GM19395 (cell line): Measurements from ENCODE around the gene AEN.

Experiments used
- ATAC-seq: cut with Tn5 transposase; IDR thresholded peaks from one replicate; pipeline ENCODE4 v1.9.1; 2021; ENCODE audit warnings: mild to moderate bottlenecking, moderate library complexity; ENCODE audit not compliant: unreplicated experiment

The AEN gene, protein sequence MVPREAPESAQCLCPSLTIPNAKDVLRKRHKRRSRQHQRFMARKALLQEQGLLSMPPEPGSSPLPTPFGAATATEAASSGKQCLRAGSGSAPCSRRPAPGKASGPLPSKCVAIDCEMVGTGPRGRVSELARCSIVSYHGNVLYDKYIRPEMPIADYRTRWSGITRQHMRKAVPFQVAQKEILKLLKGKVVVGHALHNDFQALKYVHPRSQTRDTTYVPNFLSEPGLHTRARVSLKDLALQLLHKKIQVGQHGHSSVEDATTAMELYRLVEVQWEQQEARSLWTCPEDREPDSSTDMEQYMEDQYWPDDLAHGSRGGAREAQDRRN

DNA sequence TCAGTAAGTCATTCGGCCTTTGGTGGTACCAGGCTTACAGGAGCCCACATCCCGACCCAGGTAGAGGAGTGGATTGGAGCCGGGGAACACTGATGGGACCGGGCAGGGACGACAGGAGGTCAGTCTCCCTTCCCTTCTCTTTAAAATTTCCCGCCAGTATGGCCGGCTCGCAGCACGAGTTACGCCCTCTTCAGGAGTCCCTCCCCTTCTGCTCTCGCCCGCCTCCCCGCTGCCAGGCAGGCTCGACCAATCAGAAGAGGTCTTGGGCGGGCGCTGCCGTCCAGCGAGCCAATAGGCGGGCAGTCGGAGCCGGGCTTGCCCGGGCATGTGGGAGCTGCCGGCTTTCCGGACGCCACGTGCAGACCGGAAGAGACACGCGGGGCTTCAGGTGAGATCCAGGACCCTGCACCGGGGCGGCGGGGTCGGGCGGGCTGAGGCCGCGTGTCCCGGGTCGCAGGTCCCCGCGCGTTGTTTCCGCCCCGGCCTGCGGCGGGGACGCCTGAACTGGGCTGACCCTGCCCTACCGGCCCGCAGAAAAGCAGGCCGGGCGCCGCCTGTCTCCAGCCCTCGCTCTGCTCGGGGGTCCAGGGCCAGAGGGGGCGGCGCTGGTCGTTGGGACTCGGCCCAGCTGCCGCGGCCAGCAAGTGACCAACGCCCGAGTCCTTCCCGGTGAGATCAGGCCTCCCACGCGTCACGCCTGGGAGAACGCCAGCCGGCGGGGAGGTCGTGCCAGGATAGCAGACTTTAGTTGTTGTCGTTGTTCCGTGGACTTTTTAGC lies at the start of gene AEN:
Gene AEN, plus strand, starts transcription at position 346 of the 778 bp plus-strand sequence. CDS start 4,870 bp downstream, outside the sequence.
- peak; percentile 94 for ATAC-seq

DNA sequence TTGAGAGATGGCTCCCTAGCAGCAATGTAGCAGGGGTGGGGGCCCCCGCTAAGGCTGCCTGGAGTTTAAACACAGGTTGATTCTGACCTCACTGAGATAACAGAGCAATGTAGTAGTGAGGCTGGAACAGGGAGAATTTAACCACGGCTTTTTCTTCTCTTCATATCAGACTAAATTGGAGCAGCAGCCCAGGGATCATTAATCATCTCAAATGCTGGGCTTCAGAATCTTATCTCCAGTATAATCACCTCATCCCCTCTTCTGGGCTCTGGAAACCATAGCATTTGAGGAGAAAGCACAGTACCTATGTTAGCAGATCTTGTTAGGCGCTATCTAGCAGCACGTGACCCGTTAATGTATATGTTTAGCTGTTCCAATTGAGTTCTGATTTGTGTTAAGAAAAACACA lies 49.3 kb upstream of the AEN start:
- no peak for ATAC-seq

DNA sequence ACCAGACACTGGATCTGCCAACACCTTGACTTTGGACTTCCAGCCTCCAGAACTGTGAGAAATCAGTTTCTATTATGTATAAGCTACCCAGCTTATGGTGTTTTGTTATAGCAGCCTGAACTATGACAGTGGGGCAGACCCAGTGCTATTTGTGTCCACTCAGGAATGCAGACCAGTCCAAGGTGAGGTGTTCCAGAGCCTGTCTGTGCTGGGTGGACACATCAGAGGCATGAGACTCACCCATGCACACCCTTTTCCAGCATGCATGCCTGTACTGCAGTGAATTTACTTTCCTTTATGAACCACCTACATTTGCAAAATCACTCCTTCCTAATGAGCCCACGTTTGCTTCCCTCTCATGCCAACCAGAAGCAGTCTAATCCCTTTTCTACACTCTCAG lies 47.1 kb upstream of the AEN start:
- ATAC-seq = no peak

DNA sequence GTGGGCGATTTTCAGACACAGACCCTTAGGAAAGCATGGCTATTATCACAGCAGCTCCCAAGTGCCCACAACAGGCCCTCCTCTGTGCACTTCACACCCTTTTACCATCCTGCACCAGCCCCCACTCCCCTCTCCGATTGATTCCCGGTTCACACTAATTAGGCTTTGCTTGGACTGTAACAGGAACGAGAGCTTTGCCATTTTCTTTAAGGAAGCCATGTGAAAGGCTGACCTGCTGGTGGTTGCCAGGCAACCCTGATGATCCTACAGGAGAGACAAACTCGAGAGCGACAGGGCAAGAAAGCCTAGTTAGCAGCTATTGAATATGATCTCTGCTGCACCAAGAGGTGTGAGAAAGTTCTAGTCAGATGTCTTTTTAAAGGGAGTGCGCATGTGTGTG lies 46.5 kb upstream of the AEN start:
- no peak for ATAC-seq

DNA sequence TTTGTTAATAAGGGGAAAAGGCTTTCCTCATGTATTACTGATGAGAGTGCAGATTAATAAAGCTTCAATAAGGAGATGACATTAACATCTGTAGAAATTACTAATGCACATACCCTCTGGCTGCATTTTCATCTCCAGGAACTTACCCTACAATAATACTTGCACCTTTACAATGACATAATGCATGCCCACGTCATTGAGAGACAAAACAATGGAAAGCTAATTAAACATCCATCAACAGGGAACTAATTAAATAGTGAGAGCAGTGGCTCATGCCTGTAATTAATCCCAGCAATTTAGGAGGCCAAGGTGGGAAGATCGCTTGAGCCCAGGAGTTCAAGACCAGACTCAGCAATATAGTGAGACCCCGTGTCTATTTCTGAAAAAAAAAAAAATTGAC lies 41.8 kb upstream of the AEN start:
- no peak for ATAC-seq

DNA sequence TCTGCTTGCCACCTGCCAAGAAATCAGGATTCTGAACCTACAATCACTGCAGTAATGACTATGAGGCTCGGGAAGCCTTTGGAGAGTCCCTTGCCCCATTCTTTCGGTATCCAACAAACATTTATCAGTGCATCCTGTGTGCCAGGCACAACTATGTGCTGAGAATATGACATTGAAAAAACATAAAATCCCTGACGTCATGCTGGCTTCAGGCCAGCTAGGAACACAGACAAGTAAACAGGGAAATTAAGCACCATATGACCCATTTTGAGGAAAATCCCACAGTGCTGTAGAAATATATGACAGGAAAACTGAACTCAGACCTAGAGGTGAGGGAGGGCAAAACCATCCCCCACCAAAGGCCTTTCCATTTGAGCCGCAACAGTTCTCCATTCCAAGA lies 40.6 kb upstream of the AEN start:
- ATAC-seq = no peak

DNA sequence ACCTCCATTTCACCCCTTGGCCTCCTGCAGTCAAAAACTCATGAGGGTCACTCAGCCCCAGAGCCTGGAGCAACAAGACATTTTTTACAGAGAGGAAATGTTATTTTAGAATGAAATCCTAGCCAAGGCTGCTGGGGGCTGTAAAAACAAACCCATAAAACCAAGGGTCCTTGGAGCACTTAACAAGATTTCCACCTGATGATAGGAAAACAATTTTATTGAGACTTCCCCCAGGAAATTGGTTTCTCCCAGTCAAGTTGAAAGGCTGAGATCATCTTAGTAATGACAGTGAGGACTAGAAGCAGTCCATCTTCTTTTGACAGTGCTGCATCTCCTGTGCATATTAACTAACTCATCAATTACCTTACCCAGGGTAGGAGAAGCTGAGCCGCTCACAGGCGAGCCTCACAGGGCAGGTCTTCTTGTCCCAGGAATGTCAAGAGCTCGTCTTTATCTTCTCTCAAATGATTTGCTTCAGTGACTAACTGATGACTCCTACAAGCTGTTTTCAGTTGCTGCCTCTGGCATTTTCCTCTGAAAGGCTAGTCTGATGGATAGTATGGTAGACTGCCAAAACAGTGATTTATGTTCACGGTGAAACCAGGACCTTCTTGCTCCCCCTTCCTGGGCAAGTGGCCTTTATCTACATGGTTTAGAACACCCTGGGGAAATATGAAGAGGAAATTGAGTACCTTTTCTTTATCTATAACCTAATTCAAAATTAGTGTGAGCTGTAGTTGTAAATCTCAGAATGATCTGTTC lies 34.6 kb upstream of the AEN start:
- ATAC-seq = no peak

DNA sequence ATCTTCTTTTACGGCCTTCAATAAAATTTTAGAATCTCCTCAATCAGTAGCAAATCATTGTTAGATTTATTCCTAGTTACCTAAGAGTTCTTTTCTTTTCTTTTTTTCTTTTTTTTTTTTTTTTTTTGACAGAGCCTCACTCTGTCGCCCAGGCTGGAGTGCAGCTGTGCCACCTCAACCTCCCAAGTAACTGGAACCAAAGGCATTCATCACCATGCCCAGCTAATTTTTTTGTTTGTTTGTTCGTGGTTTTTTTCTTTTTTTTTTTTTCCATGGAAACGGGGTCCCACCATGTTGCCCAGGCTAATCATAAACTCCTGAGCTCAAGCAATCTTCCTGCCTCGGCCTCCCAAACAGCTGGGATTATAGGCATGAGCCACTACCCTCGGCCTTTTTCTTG lies 30.4 kb upstream of the AEN start:
- ATAC-seq = no peak

DNA sequence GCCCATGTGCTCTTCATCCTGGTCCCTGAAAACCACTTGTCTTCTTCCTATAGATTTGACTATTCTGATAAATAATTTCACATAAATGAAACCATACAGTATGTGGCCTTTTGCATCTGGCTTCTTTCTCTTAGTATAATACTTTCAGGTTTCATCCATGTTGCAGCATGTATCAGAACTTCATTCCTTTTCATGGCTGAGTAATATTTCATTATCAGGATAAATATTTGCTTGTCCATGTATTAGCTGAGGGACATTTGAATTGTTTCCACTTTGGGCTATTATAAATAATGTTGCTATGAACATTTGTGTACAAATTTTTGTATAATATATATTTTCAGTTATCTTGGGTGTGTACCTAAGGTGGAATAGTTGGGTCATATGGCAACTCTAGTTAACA lies 29.8 kb upstream of the AEN start:
- ATAC-seq = no peak

DNA sequence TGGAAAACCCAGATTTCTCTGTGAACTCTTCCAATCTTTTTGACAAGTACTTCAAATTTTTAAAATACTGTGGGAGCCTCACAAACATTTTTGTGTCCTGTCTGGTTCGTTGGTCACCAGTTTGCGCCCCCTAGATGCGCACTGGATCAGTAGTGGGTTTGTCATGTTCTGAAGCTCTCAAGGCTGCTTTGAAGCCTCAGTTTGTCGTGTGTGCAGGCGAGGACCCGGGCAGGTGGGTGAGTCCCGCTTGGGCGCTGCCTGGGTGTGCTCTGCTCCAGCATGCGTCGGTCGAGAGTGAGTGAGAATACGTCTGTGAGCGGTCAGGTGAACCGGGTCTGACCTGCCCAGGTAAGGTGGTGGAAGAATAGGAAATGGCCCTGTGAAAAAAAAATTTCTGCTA lies 17.3 kb upstream of the AEN start:
- no peak for ATAC-seq

DNA sequence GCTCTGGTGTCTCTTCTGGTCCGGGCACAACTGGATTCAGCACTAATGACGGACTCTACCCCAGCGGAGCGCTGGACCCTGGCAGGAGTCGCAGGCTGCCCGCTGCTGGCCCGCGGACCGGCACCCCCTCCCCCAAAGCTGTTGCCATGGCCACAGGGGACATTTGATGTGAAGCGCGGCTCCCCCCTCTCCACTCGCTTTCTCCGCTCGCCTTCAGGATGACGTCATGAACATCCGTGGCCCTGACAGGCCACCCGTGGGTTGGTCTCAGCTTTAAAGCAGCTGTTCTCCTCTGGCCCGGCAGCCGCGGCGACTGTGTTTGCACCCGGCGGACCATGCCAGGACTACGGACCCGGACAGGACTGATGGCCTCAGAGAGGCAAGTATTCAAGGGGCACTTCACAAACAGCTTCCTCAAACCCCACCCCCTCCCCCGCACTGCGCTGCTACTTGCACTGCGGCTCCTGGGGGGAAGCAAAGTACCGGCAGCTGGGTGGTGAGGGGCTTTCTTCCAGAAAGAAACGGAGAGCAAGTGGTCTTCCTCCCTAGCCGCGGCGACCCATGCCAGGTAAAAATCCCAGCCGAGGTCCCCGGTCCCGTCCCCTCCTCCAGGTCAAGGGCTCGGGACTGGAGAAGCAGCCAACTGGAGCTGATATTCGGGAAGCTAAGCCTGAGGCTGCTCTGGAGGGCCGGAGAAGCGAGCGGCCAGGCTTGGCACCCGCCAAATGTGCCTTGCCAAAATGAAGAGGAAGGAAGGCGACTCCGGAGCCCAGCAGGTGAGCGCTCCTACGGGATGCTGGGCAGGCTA lies 16.6 kb upstream of the AEN start:
- ATAC-seq = no peak

DNA sequence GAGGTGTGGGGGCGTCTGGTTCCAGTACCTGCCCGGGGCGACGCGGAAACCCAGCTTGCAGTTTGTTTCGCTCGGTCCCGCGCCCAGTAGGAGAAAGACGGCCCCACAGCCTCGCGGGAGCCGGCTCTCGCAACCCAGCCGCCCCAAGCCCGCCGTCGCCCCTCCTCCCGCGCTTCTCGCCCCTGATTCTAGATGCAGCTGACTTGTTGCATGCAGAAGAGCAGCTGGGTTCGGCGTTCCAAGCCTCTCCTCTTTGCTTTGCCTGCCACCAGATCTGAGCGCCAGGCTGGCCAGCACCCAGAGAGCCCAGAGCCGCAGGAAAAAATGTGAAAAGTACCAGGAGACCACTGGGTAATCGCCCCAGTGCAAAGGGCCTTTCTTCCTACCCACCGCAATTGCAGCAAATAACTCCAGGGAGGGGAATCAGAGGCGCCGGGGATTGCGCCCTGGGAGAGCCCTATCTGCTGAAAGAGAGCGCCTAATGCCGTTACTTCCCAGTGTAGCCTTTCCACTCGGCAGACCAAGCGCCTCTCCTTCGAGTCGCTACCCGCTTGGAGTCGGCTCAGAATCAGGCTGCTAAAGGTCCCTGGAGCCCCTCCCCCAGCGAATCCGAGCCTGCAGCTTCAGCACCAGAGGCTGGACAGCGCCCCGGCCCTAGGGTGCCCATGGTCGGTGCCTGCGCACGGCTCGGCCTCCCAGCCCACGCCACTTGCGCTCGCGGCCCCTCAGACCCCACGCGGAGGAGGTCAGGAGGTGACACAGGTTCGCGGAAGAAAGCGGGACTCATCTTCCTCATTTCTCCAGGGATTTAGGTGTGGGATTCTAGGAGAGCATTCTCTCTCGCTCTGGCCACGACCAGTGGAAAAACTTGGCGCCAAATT lies 15.7 kb upstream of the AEN start:
- ATAC-seq = no peak

DNA sequence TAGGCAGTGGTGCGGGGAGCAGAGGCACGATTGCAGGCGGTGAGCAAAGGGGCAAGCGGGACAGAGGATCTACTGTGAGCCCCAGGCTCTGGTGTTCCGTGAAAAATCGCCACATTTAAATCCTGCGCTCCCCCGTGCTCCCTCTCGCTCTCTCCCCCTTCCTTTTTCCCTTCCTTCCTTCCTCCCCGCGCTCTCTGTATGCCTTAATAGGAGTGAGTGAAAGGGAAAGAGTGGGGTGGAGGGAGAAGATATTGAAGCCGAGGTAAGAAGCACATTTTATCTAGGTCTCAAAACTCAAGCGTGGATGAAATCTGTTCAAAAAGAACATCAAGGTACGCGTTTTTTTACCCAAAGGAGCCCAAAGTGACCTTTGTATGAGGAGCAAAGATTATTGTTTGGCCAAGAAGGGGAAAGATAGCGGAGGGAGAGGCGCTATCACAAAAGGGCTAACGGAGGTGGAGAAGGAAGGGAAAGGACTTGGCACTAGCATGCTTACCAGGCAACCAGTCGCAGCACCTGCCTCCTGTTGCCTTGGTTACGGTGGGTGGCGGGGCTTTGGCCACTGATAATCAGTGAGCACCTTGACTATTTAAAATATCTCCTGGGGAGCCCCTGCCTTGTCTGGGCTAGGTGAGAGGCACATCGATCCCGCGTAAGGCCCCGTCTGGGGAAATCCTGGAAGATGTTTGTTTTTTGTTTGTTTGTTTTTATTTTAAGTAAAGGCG lies 14.9 kb upstream of the AEN start:
- ATAC-seq = no peak

DNA sequence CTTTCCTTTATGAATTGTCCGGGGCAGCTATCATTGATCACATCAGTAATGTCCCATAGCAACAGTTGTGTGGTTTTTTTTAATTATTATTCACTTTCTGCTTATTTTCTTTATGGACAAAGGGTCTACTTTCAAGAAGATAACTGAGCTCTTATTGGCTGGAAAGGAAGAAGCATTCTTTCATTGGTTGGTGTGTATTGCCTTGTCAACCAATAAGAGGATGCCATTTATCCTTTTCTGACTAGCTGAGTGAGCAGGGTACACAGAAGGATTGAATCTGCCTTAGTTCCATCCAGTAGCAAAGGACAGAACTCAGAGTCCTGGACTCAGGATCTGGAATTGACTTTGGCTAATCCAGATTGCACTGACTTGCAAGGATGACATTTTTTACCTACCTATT lies 13.2 kb upstream of the AEN start:
- no peak for ATAC-seq

DNA sequence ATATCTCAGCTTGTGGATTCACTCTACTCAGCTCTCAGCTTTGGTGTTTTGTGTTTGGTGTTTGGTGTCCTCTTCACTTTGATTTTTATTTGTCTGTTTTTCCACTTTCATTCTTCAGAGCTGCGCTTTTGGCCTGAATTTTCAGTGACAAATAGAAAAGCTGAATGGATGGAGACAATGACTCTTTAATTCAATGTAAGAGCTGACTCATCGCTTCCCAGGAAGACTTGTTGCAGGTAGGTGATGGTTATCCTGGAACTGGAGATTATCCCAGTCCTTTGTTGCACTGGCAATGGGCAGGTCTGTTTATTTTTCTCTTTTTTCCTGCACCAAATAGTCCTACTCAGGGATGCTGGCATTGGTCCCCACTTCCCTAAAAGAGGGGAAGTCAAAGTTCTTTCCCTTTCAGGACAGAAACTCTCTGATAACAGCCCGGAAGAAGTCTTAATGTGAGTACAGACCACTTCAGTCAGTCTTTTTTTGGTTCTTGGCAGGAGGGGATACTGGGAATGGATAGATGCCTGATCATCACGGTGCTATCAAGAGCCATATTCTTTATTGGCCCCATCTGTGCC lies 12.4 kb upstream of the AEN start:
- ATAC-seq = no peak

DNA sequence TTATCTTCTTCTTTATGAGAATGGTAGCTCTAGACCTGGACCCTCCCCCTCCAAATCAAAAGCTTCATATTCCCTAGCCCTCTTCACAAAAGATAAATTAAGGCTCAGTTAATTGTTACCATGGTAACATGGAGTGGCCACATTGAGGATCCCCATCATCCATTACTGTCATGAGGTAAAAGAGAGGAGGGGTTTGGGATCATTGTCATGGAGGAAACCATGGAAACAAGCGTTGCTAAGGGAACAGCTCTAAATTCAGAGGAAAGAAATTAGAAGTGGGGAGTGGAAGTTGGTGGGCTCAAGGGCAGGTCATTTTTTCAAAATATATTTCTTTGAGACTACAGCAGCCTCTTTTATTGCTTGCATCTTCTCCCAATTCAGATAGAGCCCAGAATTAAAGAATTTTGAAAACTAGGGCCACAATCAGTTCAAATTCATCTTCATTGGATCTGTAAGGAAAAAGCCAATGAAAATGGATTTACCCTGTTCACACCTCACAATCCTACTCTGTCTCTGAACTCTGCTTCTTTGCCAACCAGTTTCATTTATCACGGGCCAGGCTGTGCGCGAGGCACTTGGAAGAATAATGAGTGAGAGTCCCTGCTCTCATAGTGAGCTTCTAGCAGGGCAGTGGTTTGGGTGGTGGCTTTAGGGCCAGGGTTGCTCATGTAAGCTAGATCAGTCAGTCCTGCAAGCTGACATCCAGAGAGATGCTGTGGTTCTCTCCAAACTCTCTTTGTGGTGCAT lies 11.6 kb upstream of the AEN start:
- no peak for ATAC-seq

DNA sequence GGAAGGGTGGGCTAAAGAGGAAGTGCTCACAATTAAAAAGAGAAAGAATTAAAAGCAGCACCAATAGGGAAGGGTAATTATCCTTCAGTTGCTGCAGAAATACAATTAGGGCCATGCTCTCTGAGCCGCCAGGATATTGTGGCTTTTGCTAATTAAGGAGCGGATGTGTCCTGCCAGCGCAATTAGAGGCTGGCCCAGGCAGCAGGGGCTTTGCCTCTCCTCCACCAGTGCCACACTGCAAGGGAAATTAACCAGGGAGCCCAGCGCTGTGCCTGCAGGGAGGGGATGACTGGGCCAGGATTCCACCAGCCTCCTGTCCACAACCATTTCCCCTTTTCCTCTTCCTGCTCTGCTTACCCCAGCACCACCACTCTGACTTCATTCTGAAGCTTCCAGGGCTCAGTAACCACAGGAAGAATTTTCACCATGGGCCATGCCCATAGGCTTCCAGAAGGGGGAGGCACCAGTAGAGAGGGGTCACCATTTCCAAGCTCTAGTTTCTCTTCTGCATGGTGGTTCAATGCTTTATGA lies 10.4 kb upstream of the AEN start:
- ATAC-seq = no peak

DNA sequence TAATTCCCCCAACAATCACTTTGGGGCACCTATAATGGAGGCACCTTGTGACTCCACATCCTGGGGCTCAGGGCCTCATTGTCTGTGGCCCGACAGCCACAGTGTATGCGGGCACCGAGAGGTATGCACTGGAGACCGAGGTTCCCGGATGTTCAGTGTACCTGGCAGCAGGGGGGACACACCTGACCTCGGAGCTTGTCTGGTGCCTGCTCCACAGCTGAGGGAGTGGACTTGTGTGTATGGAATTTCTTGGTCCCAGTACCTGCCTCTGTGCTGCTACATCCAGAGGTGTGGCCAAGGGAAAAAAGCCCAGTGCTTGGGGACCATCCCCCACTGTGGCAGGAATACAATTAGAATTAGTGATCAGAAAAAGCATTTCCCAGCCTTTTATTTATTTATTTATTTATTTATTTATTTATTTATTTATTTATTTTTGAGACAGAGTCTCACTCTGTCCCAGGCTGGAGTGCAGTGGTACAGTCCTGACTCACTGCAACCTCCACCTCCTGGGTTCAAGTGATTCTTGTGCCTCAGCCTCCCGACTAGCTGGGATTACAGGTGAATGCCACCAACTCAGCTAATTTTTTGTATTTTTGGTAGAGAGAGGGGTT lies 8.8 kb upstream of the AEN start:
- no peak for ATAC-seq
